Vagina (tissue), 2 donors: ENCODE data around the gene FCHSD2. TPM values are rescaled to one million over a fixed set of nuclear protein-coding genes. Genes with fewer than 3 reads are reported as not detected.

ENCODE experiments used
- DNase-seq, 2 donors: peaks; one replicate each; pipeline ENCODE4 v3.0.0-alpha.2; 2017; ENCODE audit errors: extremely low spot score in 2 of 2
- H3K27ac ChIP-seq: fragments of 200-600 bp; sonication (generic); one replicate; pipeline ENCODE4 v1.5.1; 2019
- H3K27me3 ChIP-seq: fragments of 200-600 bp; sonication (generic); one replicate; pipeline ENCODE4 v1.5.1; 2019
- H3K36me3 ChIP-seq, 2 donors: fragments of 200-600 bp; sonication (generic); one replicate each; pipeline ENCODE4 v1.5.1; 2017 to 2019
- H3K4me1 ChIP-seq: fragments of 200-600 bp; sonication (generic); one replicate; pipeline ENCODE4 v1.5.1; 2019
- H3K4me3 ChIP-seq, 2 donors: fragments of 200-600 bp; sonication (generic); 1 replicate in 1 of 2; 2 replicates in 1 of 2; pipeline ENCODE4 v1.5.1; 2016 to 2019
- H3K9me3 ChIP-seq: fragments of 200-600 bp; sonication (generic); one replicate; pipeline ENCODE4 v1.5.1; 2019
- CTCF ChIP-seq, 3 experiments: fragments of 450-650 bp in 2 of 3; fragments of 200-600 bp in 1 of 3; sonication (generic) in 1 of 3; IDR thresholded peaks; one replicate each; pipeline ENCODE4 v1.5.1; 2017 to 2019; ENCODE audit warnings: antibody characterized with exemption in 3 of 3, mild to moderate bottlenecking in 2 of 3, moderate library complexity in 2 of 3
- POLR2A ChIP-seq, 2 donors: fragments of 450-650 bp; IDR thresholded peaks; one replicate each; pipeline ENCODE4 v1.6.1; 2017; ENCODE audit warnings: antibody characterized with exemption in 2 of 2, mild to moderate bottlenecking in 2 of 2, moderate library complexity in 2 of 2
- POLR2AphosphoS5 ChIP-seq, 2 donors: sonication (generic); formaldehyde crosslinking; IDR thresholded peaks; one replicate each; pipeline ENCODE4 v1.9.0; 2017; ENCODE audit warnings: antibody characterized with exemption in 2 of 2, mild to moderate bottlenecking in 2 of 2, low read depth in 1 of 2; ENCODE audit not compliant: insufficient read depth in 1 of 2
- intact Hi-C: fragments of 100-400 bp; cut with DNase I; formaldehyde crosslinking; loops from one replicate; pipeline ENCODE4 v1.15.1; 2023
- total RNA-seq: library from RNA; depleted of rRNA; stranded (reverse); fragments of >200 nt; gene quantifications from one replicate; pipeline ENCODE4 v1.2.3, GENCODE V29; 2016

The FCHSD2 gene
- total RNA-seq, 1 donor from 2014 or later, result 15.7 TPM

GRCh38 chr11:72816404-72816990, 325.6 kb downstream of the FCHSD2 start:
- Histone ChIP-seq H3K27me3 (no peaks in the 10 kb centered on the region), H3K27ac (no peak overlapping the region), H3K36me3 (peaks cover 0 to 22% of the 10 kb centered on the region in 2 donors), H3K4me3 (no peak overlapping the region), H3K9me3 (no peaks in the 10 kb centered on the region), H3K4me1 (peaks cover 52% of the 10 kb centered on the region)
- TF ChIP-seq POLR2AphosphoS5 (IDR thresholded peaks at IDR 0.05; ENCODE audit: insufficient read depth in 1 of 2, low read depth in 1 of 2), result no peak
- no peak for TF ChIP-seq POLR2A (IDR thresholded peaks at IDR 0.05)
- TF ChIP-seq CTCF (IDR thresholded peaks at IDR 0.05), result no peak
- DNase-seq, result no peak
- intact Hi-C loops, result no loop called here

- peaks cover 43% of the 10 kb centered on the region for H3K4me1 ChIP-seq
- peaks cover 0 to 22% of the 10 kb centered on the region in 2 donors for H3K36me3 ChIP-seq
- no peaks in the 10 kb centered on the region for H3K27me3 ChIP-seq
- DNase-seq, result no peak
- H3K4me3 ChIP-seq, result peak overlapping the region; percentile 81 to 95
- H3K27ac ChIP-seq, result peak overlapping the region; percentile 95
- no peaks in the 10 kb centered on the region for H3K9me3 ChIP-seq
- TF ChIP-seq POLR2AphosphoS5 (IDR thresholded peaks at IDR 0.05; ENCODE audit: insufficient read depth in 1 of 2, low read depth in 1 of 2) (no peak), POLR2A (IDR thresholded peaks at IDR 0.05) (no peak), CTCF (IDR thresholded peaks at IDR 0.05) (no peak)
- intact Hi-C loops, result no loop called here
Observed at GRCh38 chr11:72815110-72815618, 327.0 kb downstream of the FCHSD2 start.

GRCh38 chr11:72814286-72815109, 327.6 kb downstream of the FCHSD2 start, which contains the start of gene ATG16L2:
Gene ATG16L2 (plus strand): TSS chr11:72814411. CDS start chr11:72814446, 35 bp downstream.
- no peaks in the 10 kb centered on the region for H3K27me3 ChIP-seq
- peak within 1 kb of the TSS; percentile 81 to 95 for H3K4me3 ChIP-seq
- intact Hi-C loops, result no loop called here
- peak within 1 kb of the TSS; percentile 95 for H3K27ac ChIP-seq
- H3K9me3 ChIP-seq, result no peaks in the 10 kb centered on the region
- H3K36me3 ChIP-seq, result peaks cover 0 to 21% of the 10 kb centered on the region in 2 donors
- peak; percentile 91 to 96 for DNase-seq
- TF ChIP-seq CTCF (IDR thresholded peaks at IDR 0.05), result peak in 1 of 3 experiments; percentile 22
- peak in 1 of 2 donors; percentile 39 for TF ChIP-seq POLR2AphosphoS5 (IDR thresholded peaks at IDR 0.05; ENCODE audit: insufficient read depth in 1 of 2, low read depth in 1 of 2)
- TF ChIP-seq POLR2A (IDR thresholded peaks at IDR 0.05), result peak; percentile 10 to 75
- H3K4me1 ChIP-seq, result peaks cover 43% of the 10 kb centered on the region

- Histone ChIP-seq H3K9me3 (no peaks in the 10 kb centered on the region), H3K4me1 (peaks cover 43% of the 10 kb centered on the region), H3K36me3 (peaks cover 0 to 14% of the 10 kb centered on the region in 2 donors), H3K27me3 (no peaks in the 10 kb centered on the region), H3K4me3 (peak overlapping the region; percentile 81 to 95), H3K27ac (peak overlapping the region; percentile 95)
- peak; percentile 90 to 96 for DNase-seq
- intact Hi-C loops, result no loop called here
- TF ChIP-seq CTCF (IDR thresholded peaks at IDR 0.05) (no peak), POLR2A (IDR thresholded peaks at IDR 0.05) (peak in 1 of 2 donors; percentile 36), POLR2AphosphoS5 (IDR thresholded peaks at IDR 0.05; ENCODE audit: insufficient read depth in 1 of 2, low read depth in 1 of 2) (peak; percentile 30 to 91)
Observed at GRCh38 chr11:72813740-72814285, 328.3 kb downstream of the FCHSD2 start.
